Tibial nerve (tissue), 4 donors: ENCODE results near the gene GPC5. TPM values are rescaled to one million over a fixed set of nuclear protein-coding genes. Genes with fewer than 3 reads are reported as not detected.

Source experiments
- DNase-seq, 2 donors: peaks; one replicate each; pipeline ENCODE4 v3.0.0-alpha.2; 2019; ENCODE audit warnings: low spot score in 2 of 2
- H3K27ac ChIP-seq, 4 donors: fragments of 200-600 bp; sonication (generic) in 3 of 4; one replicate each; pipeline ENCODE4 v1.5.1; 2017 to 2019; ENCODE audit warnings: mild to moderate bottlenecking in 1 of 4
- H3K27me3 ChIP-seq, 2 donors: fragments of 200-600 bp; sonication (generic) in 1 of 2; one replicate each; pipeline versions ENCODE4 v1.5.1 to v1.6.0; 2017 to 2019
- H3K36me3 ChIP-seq, 3 donors: fragments of 200-600 bp; sonication (generic); one replicate each; pipeline ENCODE4 v1.5.1; 2018 to 2019
- H3K4me1 ChIP-seq, 4 donors: fragments of 200-600 bp; sonication (generic) in 3 of 4; one replicate each; pipeline ENCODE4 v1.5.1; 2017 to 2019
- H3K4me3 ChIP-seq, 4 donors: fragments of 200-600 bp; sonication (generic) in 3 of 4; one replicate each; pipeline ENCODE4 v1.5.1; 2017 to 2019; ENCODE audit warnings: mild to moderate bottlenecking in 1 of 4, moderate library complexity in 1 of 4
- H3K9me3 ChIP-seq, 4 donors: fragments of 200-600 bp; sonication (generic) in 3 of 4; one replicate each; pipeline ENCODE4 v1.5.1; 2017 to 2019
- EP300 ChIP-seq, 2 donors: sonication (generic); formaldehyde crosslinking; IDR thresholded peaks; one replicate each; pipeline ENCODE4 v1.6.1; 2017; ENCODE audit warnings: antibody characterized with exemption in 2 of 2, mild to moderate bottlenecking in 1 of 2
- POLR2A ChIP-seq, 2 donors: fragments of 450-650 bp; IDR thresholded peaks; one replicate each; pipeline ENCODE4 v1.6.1; 2017; ENCODE audit warnings: antibody characterized with exemption in 2 of 2, mild to moderate bottlenecking in 2 of 2, moderate library complexity in 2 of 2
- WGBS, 2 donors: methylation state at CpG; one replicate each; pipeline ENCODE4 v1.1.5; 2018; 5-methylcytosine and 5-hydroxymethylcytosine counted together
- total RNA-seq, 4 donors: library from RNA; depleted of rRNA; stranded (reverse); fragments of >200 nt; gene quantifications; one replicate each; pipeline ENCODE4 v1.1.0, GENCODE V29; 2016
- TF ChIP-seq, protein P1 (sequence below), 5 experiments: fragments of 200-600 bp in 3 of 5; fragments of 450-650 bp in 2 of 5; sonication (generic) in 3 of 5; IDR thresholded peaks; one replicate each; pipeline ENCODE4 v1.5.1; 2016 to 2019; ENCODE audit warnings: antibody characterized with exemption in 5 of 5, mild to moderate bottlenecking in 3 of 5, moderate library complexity in 2 of 5

Gene GPC5
- total RNA-seq, 4 donors from 2014 or later, result 3.7 to 5.7 (median 4.2) TPM; not detected in 1

DNA sequence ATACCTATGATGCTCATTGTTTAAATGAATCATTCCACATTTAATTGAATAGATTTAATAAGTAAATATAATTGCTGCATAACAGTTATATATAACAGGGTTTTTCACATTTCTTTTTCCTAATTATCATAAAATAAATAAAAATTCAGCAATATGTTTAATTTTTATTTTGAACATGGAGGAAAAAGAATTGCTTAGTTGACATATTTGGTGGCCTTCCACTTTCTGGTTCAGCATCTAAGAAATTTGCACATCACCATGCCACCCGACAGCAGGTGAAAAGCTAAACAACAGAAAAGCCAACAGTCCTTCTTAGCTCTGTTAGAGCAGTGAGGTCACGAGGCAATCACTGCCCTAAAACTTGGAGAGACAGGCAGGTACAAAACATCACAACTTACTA is 790.2 kb downstream of the GPC5 start:
- H3K4me1 ChIP-seq, result peaks cover 0 to 4% (median 0%) of the 10 kb centered on the region in 4 donors
- peaks cover 0 to 5% (median 0%) of the 10 kb centered on the region in 4 donors for H3K9me3 ChIP-seq
- 91 to 100% methylated on average over 2 of the region's 2 CpGs for WGBS, 2 donors
- no peak overlapping the region for H3K4me3 ChIP-seq
- H3K36me3 ChIP-seq, result no peaks in the 10 kb centered on the region
- H3K27ac ChIP-seq, result no peak overlapping the region
- no peaks in the 10 kb centered on the region for H3K27me3 ChIP-seq
- no peak for DNase-seq
- TF ChIP-seq POLR2A (IDR thresholded peaks at IDR 0.05) (no peak), EP300 (IDR thresholded peaks at IDR 0.05) (no peak)
- TF ChIP-seq, protein P1, sequence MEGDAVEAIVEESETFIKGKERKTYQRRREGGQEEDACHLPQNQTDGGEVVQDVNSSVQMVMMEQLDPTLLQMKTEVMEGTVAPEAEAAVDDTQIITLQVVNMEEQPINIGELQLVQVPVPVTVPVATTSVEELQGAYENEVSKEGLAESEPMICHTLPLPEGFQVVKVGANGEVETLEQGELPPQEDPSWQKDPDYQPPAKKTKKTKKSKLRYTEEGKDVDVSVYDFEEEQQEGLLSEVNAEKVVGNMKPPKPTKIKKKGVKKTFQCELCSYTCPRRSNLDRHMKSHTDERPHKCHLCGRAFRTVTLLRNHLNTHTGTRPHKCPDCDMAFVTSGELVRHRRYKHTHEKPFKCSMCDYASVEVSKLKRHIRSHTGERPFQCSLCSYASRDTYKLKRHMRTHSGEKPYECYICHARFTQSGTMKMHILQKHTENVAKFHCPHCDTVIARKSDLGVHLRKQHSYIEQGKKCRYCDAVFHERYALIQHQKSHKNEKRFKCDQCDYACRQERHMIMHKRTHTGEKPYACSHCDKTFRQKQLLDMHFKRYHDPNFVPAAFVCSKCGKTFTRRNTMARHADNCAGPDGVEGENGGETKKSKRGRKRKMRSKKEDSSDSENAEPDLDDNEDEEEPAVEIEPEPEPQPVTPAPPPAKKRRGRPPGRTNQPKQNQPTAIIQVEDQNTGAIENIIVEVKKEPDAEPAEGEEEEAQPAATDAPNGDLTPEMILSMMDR (IDR thresholded peaks at IDR 0.05), result no peak

DNA sequence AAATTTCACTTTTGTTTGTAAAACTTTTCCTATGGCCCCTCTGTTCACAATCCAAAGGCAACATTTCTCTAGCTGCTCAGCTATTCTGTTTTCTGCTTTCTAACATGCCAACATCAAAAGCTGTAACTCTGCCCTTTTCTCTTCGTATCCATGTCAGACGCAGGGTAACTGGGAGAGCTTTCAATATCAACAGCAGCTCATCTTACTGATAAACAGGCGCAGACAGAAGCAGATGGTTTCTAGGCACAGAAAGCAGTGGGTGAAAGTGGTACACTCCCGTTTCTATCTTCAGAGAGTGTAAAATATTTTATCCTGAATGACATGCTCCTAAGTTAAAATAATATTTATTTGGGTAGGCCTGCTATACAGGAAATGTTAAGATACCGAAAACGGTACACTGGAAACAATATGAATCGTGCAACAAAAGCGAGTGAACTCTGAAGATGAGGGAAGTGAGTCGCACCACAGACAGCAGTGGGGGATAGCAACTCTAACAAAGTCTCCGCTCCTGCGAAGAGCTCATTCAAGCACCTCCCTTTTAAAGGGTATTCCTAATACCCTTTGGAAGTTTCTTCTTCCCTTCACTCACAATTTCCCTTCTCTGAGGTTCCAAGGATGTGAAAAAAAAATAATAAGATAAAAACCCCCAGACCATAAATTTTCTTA is 798.3 kb downstream of the GPC5 start:
- Histone ChIP-seq H3K27me3 (no peaks in the 10 kb centered on the region), H3K4me3 (peak overlapping the region in 1 of 4 donors; percentile 26), H3K36me3 (no peaks in the 10 kb centered on the region), H3K27ac (peak overlapping the region in 2 of 4 donors; percentile 5 to 46), H3K4me1 (peaks cover 0 to 5% (median 0%) of the 10 kb centered on the region in 4 donors), H3K9me3 (no peaks in the 10 kb centered on the region)
- 58 to 63% methylated on average over 11 of the region's 11 CpGs for WGBS, 2 donors
- TF ChIP-seq POLR2A (IDR thresholded peaks at IDR 0.05) (no peak), EP300 (IDR thresholded peaks at IDR 0.05) (no peak)
- TF ChIP-seq, protein P1 (IDR thresholded peaks at IDR 0.05), result no peak
- no peak for DNase-seq

DNA sequence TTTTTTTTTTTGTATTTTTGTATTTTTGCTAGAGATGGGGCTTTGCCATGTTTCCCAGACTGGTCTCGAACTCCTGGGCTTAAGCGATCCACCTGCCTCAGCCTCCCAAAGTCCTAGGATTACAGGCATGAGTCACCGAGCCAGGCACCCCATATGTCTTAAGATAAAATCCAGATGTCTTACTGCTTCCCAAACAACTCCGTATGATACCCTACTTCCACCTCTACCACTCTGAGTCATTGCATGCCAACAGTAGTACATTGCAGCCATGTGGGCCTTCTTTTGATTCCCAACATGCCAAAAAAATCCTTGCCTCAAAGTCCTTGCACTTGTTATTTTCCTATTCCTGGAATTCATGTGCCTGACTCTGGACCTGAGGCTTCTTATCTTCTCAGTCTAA is 799.2 kb downstream of the GPC5 start:
- peaks cover 0 to 5% (median 0%) of the 10 kb centered on the region in 4 donors for H3K4me1 ChIP-seq
- H3K27ac ChIP-seq, result no peak overlapping the region
- TF ChIP-seq EP300 (IDR thresholded peaks at IDR 0.05), result no peak
- TF ChIP-seq, protein P1 (IDR thresholded peaks at IDR 0.05), result no peak
- no peak for TF ChIP-seq POLR2A (IDR thresholded peaks at IDR 0.05)
- no peaks in the 10 kb centered on the region for H3K27me3 ChIP-seq
- H3K36me3 ChIP-seq, result no peaks in the 10 kb centered on the region
- no peak for DNase-seq
- no peak overlapping the region for H3K4me3 ChIP-seq
- 88 to 92% methylated on average over 4 of the region's 4 CpGs for WGBS, 2 donors
- no peaks in the 10 kb centered on the region for H3K9me3 ChIP-seq

DNA sequence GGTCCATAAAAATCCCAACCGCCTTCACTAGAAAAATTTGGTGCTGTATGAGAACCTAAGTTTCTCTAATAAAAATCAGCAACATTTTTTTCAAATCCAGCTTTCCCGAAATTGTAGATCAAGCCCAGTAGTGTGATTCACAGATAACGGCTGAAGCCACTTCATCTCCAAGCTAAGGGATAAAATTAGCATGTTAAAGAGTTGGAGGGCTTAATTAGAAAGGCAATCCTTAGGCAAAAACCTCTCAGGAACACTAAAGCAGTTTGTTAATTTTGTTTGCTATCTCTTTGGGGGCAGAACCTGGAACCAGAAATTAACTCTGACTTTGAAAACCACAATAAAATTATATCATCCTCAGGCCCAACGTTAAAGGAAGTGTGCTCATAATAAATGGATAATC is 820.2 kb downstream of the GPC5 start:
- Histone ChIP-seq H3K9me3 (no peaks in the 10 kb centered on the region), H3K27me3 (no peaks in the 10 kb centered on the region), H3K4me3 (no peak overlapping the region), H3K4me1 (peaks cover 0 to 10% (median 0%) of the 10 kb centered on the region in 4 donors), H3K27ac (no peak overlapping the region), H3K36me3 (no peaks in the 10 kb centered on the region)
- no peak for TF ChIP-seq POLR2A (IDR thresholded peaks at IDR 0.05)
- no peak for TF ChIP-seq EP300 (IDR thresholded peaks at IDR 0.05)
- TF ChIP-seq, protein P1 (IDR thresholded peaks at IDR 0.05), result no peak
- no peak for DNase-seq
- WGBS, 2 donors, result 71 to 74% methylated on average over 4 of the region's 4 CpGs

DNA sequence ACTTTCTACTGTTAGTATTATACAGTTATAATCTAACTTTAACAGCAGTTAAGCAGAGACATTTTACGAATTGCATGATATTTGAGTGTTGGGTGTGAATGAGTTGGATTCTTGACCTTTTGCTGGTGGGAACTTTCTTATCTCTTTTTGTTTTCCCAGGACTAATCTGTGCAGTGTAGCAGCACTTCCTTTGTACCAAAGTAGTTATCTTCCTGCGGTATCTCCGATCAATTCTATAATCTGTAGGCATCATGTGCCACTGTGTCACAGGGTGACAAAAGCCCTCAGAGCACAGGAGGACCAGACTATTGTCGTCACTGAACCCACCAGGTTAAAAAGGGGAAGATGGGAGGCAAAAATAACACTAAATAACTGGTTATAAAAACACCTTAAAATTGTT is 823.5 kb downstream of the GPC5 start:
- 49 to 61% methylated on average over 4 of the region's 4 CpGs for WGBS, 2 donors
- no peak overlapping the region for H3K4me3 ChIP-seq
- H3K27me3 ChIP-seq, result no peaks in the 10 kb centered on the region
- no peaks in the 10 kb centered on the region for H3K9me3 ChIP-seq
- TF ChIP-seq EP300 (IDR thresholded peaks at IDR 0.05) (no peak), POLR2A (IDR thresholded peaks at IDR 0.05) (no peak)
- TF ChIP-seq, protein P1 (IDR thresholded peaks at IDR 0.05), result no peak
- DNase-seq, result no peak
- H3K27ac ChIP-seq, result no peak overlapping the region
- peaks cover 0 to 18% (median 0%) of the 10 kb centered on the region in 4 donors for H3K4me1 ChIP-seq
- no peaks in the 10 kb centered on the region for H3K36me3 ChIP-seq
